Measurements from ENCODE around the gene DACT3. TPM values are rescaled to one million over a fixed set of nuclear protein-coding genes. Genes with fewer than 3 reads are reported as not detected.

Gene DACT3
- total and polyA plus RNA-seq, 2 donors (not counting 1 experiment from before 2014, with no cell fraction given): 5.6 to 11.5 TPM

- no peak for TF ChIP-seq EZH2 (IDR thresholded peaks at IDR 0.05; ENCODE audit: low read length, missing control alignments)
- TF ChIP-seq, protein P1, sequence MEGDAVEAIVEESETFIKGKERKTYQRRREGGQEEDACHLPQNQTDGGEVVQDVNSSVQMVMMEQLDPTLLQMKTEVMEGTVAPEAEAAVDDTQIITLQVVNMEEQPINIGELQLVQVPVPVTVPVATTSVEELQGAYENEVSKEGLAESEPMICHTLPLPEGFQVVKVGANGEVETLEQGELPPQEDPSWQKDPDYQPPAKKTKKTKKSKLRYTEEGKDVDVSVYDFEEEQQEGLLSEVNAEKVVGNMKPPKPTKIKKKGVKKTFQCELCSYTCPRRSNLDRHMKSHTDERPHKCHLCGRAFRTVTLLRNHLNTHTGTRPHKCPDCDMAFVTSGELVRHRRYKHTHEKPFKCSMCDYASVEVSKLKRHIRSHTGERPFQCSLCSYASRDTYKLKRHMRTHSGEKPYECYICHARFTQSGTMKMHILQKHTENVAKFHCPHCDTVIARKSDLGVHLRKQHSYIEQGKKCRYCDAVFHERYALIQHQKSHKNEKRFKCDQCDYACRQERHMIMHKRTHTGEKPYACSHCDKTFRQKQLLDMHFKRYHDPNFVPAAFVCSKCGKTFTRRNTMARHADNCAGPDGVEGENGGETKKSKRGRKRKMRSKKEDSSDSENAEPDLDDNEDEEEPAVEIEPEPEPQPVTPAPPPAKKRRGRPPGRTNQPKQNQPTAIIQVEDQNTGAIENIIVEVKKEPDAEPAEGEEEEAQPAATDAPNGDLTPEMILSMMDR (conservative IDR thresholded peaks at IDR 0.05 in 1 of 2, IDR thresholded peaks at IDR 0.05 in 1 of 2; ENCODE audit: low read depth in 1 of 2, low read length in 2 of 2): no peak
- H3K79me2 ChIP-seq (ENCODE audit: control insufficient read depth, insufficient read depth, low read length): peaks cover 5% of the 10 kb centered on the region
- no peak overlapping the region for H3K4me2 ChIP-seq (ENCODE audit: extremely low read depth, insufficient read depth, low read length)
- peaks cover 34% of the 10 kb centered on the region for H3K36me3 ChIP-seq (ENCODE audit: control insufficient read depth, insufficient read depth, low read length)
- no peak overlapping the region for H3K27ac ChIP-seq (ENCODE audit: insufficient read depth, low read length)
- peaks cover 8% of the 10 kb centered on the region for H3K4me1 ChIP-seq (ENCODE audit: control insufficient read depth, extremely low read depth, insufficient read depth, low read length)
- H3K27me3 ChIP-seq (ENCODE audit: control insufficient read depth, insufficient read depth, low read length): no peaks in the 10 kb centered on the region
- H2AFZ ChIP-seq (ENCODE audit: low read length): no peak overlapping the region
- H3K4me3 ChIP-seq (replicated peaks in 1 of 4; ENCODE audit: control extremely low read depth in 1 of 4, insufficient read depth in 1 of 4, low read depth in 3 of 4, low read length in 4 of 4): no peak overlapping the region
- H3K9ac ChIP-seq (ENCODE audit: insufficient read depth, low read length): no peak overlapping the region
- DNase-seq (ENCODE audit: low read depth in 2 of 2): no peak
- H4K20me1 ChIP-seq (ENCODE audit: control insufficient read depth, extremely low read depth, insufficient read depth, low read length): no peaks in the 10 kb centered on the region
- H3K9me3 ChIP-seq (ENCODE audit: control insufficient read depth, insufficient read depth, low read depth, low read length): no peaks in the 10 kb centered on the region
Observed at GRCh38 chr19:46611776-46612175, 49.2 kb downstream of the DACT3 start.

GRCh38 chr19:46610851-46611770 is 49.9 kb downstream of the DACT3 start:
- DNase-seq (ENCODE audit: low read depth in 2 of 2): peak; percentile 25 to 71

GRCh38 chr19:46610413-46610775 is 50.6 kb downstream of the DACT3 start:
- no peak overlapping the region for H3K27ac ChIP-seq (ENCODE audit: insufficient read depth, low read length)
- H2AFZ ChIP-seq (ENCODE audit: low read length): no peak overlapping the region
- H4K20me1 ChIP-seq (ENCODE audit: control insufficient read depth, extremely low read depth, insufficient read depth, low read length): no peaks in the 10 kb centered on the region
- no peak for DNase-seq (ENCODE audit: low read depth in 2 of 2)
- H3K4me2 ChIP-seq (ENCODE audit: extremely low read depth, insufficient read depth, low read length): no peak overlapping the region
- H3K4me3 ChIP-seq (replicated peaks in 1 of 4; ENCODE audit: control extremely low read depth in 1 of 4, insufficient read depth in 1 of 4, low read depth in 3 of 4, low read length in 4 of 4): no peak overlapping the region
- no peaks in the 10 kb centered on the region for H3K27me3 ChIP-seq (ENCODE audit: control insufficient read depth, insufficient read depth, low read length)
- no peaks in the 10 kb centered on the region for H3K9me3 ChIP-seq (ENCODE audit: control insufficient read depth, insufficient read depth, low read depth, low read length)
- H3K4me1 ChIP-seq (ENCODE audit: control insufficient read depth, extremely low read depth, insufficient read depth, low read length): peaks cover 4% of the 10 kb centered on the region
- H3K79me2 ChIP-seq (ENCODE audit: control insufficient read depth, insufficient read depth, low read length): peaks cover 18% of the 10 kb centered on the region
- peaks cover 41% of the 10 kb centered on the region for H3K36me3 ChIP-seq (ENCODE audit: control insufficient read depth, insufficient read depth, low read length)
- no peak overlapping the region for H3K9ac ChIP-seq (ENCODE audit: insufficient read depth, low read length)
- no peak for TF ChIP-seq EZH2 (IDR thresholded peaks at IDR 0.05; ENCODE audit: low read length, missing control alignments)
- TF ChIP-seq, protein P1 (conservative IDR thresholded peaks at IDR 0.05 in 1 of 2, IDR thresholded peaks at IDR 0.05 in 1 of 2; ENCODE audit: low read depth in 1 of 2, low read length in 2 of 2): no peak

More at GRCh38 chr19:46610851-46611770, 49.9 kb downstream of the DACT3 start:
- TF ChIP-seq, protein P1 (conservative IDR thresholded peaks at IDR 0.05 in 1 of 2, IDR thresholded peaks at IDR 0.05 in 1 of 2; ENCODE audit: low read depth in 1 of 2, low read length in 2 of 2): no peak
- no peak for TF ChIP-seq EZH2 (IDR thresholded peaks at IDR 0.05; ENCODE audit: low read length, missing control alignments)
- no peak overlapping the region for H3K4me2 ChIP-seq (ENCODE audit: extremely low read depth, insufficient read depth, low read length)
- peaks cover 4% of the 10 kb centered on the region for H3K4me1 ChIP-seq (ENCODE audit: control insufficient read depth, extremely low read depth, insufficient read depth, low read length)
- no peaks in the 10 kb centered on the region for H3K9me3 ChIP-seq (ENCODE audit: control insufficient read depth, insufficient read depth, low read depth, low read length)
- no peak overlapping the region for H3K27ac ChIP-seq (ENCODE audit: insufficient read depth, low read length)
- H3K27me3 ChIP-seq (ENCODE audit: control insufficient read depth, insufficient read depth, low read length): no peaks in the 10 kb centered on the region
- H3K36me3 ChIP-seq (ENCODE audit: control insufficient read depth, insufficient read depth, low read length): peaks cover 36% of the 10 kb centered on the region
- H3K4me3 ChIP-seq (replicated peaks in 1 of 4; ENCODE audit: control extremely low read depth in 1 of 4, insufficient read depth in 1 of 4, low read depth in 3 of 4, low read length in 4 of 4): no peak overlapping the region
- H3K9ac ChIP-seq (ENCODE audit: insufficient read depth, low read length): no peak overlapping the region
- H4K20me1 ChIP-seq (ENCODE audit: control insufficient read depth, extremely low read depth, insufficient read depth, low read length): no peaks in the 10 kb centered on the region
- H3K79me2 ChIP-seq (ENCODE audit: control insufficient read depth, insufficient read depth, low read length): peaks cover 11% of the 10 kb centered on the region
- no peak overlapping the region for H2AFZ ChIP-seq (ENCODE audit: low read length)
